Ramos (cell line): ENCODE measurements around the gene PTPRB.
"Not testable (repeated sequence)": the region's sequence is repeated elsewhere in the genome, so short reads cannot be mapped to it uniquely, and the experiment has no call there.

Experiments
- in situ Hi-C: fragments of 300-500 bp; cut with MboI; formaldehyde crosslinking; loops from one replicate; pipeline ENCODE4 v1.14.3; 2022; ENCODE audit warnings: low sequenced_read_pairs; ENCODE audit not compliant: unreplicated experiment

PTPRB gene

GRCh38 chr12:70555081-70555480 is 82.1 kb downstream of the PTPRB start:
- in situ Hi-C loops = no loop called here

- in situ Hi-C loops = no loop called here
These were observed 83.8 kb downstream of the PTPRB start for GRCh38 chr12:70553391-70553859.

GRCh38 chr12:70551731-70552130 is 85.5 kb downstream of the PTPRB start:
- in situ Hi-C loops = no loop called here

GRCh38 chr12:70550180-70550577 is 87.0 kb downstream of the PTPRB start:
- in situ Hi-C loops = no loop called here

- in situ Hi-C loops = no loop called here
These were observed 87.7 kb downstream of the PTPRB start for GRCh38 chr12:70549340-70550179.

- in situ Hi-C loops = no loop called here
These were observed 93.8 kb downstream of the PTPRB start for GRCh38 chr12:70543444-70543843.

GRCh38 chr12:70540996-70541395 is 96.2 kb downstream of the PTPRB start:
- in situ Hi-C loops = no loop called here

GRCh38 chr12:70536650-70537049 is 100.6 kb downstream of the PTPRB start:
- in situ Hi-C loops = no loop called here

GRCh38 chr12:70535896-70536374 is 101.3 kb downstream of the PTPRB start:
- in situ Hi-C loops = no loop called here

GRCh38 chr12:70534466-70534865 is 102.8 kb downstream of the PTPRB start:
- in situ Hi-C loops = no loop called here

- in situ Hi-C loops = no loop called here
These were observed 107.6 kb downstream of the PTPRB start for GRCh38 chr12:70529647-70530046.

GRCh38 chr12:70520847-70521246 is 116.4 kb downstream of the PTPRB start:
- in situ Hi-C loops = no loop called here

GRCh38 chr12:70513426-70513825 is 123.8 kb downstream of the PTPRB start:
- in situ Hi-C loops = no loop called here

GRCh38 chr12:70508178-70508577 is 129.1 kb downstream of the PTPRB start:
- in situ Hi-C loops = no loop called here

- in situ Hi-C loops = no loop called here
These were observed 129.8 kb downstream of the PTPRB start for GRCh38 chr12:70507442-70507841.

GRCh38 chr12:70497508-70497907 is 139.7 kb downstream of the PTPRB start:
- in situ Hi-C loops = no loop called here

GRCh38 chr12:70492904-70493303 is 144.3 kb downstream of the PTPRB start:
- in situ Hi-C loops = not testable (repeated sequence)

GRCh38 chr12:70490928-70491327 is 146.3 kb downstream of the PTPRB start:
- in situ Hi-C loops = not testable (repeated sequence)

GRCh38 chr12:70487440-70487839 is 149.8 kb downstream of the PTPRB start:
- in situ Hi-C loops = no loop called here

- in situ Hi-C loops = no loop called here
These were observed 150.6 kb downstream of the PTPRB start for GRCh38 chr12:70486588-70486987.

- in situ Hi-C loops = no loop called here
These were observed 151.5 kb downstream of the PTPRB start for GRCh38 chr12:70485704-70486103.

GRCh38 chr12:70484464-70484863 is 152.8 kb downstream of the PTPRB start:
- in situ Hi-C loops = no loop called here
